ENCODE results near the gene EMC6. TPM values are rescaled to one million over a fixed set of nuclear protein-coding genes. Genes with fewer than 3 reads are reported as not detected.

Gene EMC6
- total RNA-seq, 1 experiment from 2014 or later = 38.2 TPM

- Mint-ChIP-seq H3K4me3 (ENCODE audit: low read depth, unreplicated experiment) (no peak overlapping the region), H3K27ac (ENCODE audit: unreplicated experiment) (no peak overlapping the region), H3K27me3 (ENCODE audit: unreplicated experiment) (no peaks in the 10 kb centered on the region), H3K36me3 (ENCODE audit: insufficient read depth, unreplicated experiment) (no peaks in the 10 kb centered on the region), H3K4me1 (ENCODE audit: low read depth, unreplicated experiment) (no peaks in the 10 kb centered on the region), H3K9me3 (ENCODE audit: low read depth, unreplicated experiment) (no peaks in the 10 kb centered on the region)
- DNase-seq = no peak
- no peak for TF ChIP-seq CTCF (IDR thresholded peaks at IDR 0.05; ENCODE audit: unreplicated experiment)
- CTCF ChIA-PET = no interaction called here
- no TSS peak for BruUV-seq (replicated peaks)
- intact Hi-C loops (cut with micrococcal nuclease; ENCODE audit: unreplicated experiment) = no loop called here
These were observed 41.5 kb upstream of the EMC6 start for GRCh38 chr17:3626831-3627768.

- intact Hi-C loops (cut with micrococcal nuclease; ENCODE audit: unreplicated experiment) = no loop called here
- Mint-ChIP-seq H3K27me3 (ENCODE audit: unreplicated experiment) (no peaks in the 10 kb centered on the region), H3K4me3 (ENCODE audit: low read depth, unreplicated experiment) (no peak overlapping the region), H3K36me3 (ENCODE audit: insufficient read depth, unreplicated experiment) (no peaks in the 10 kb centered on the region), H3K9me3 (ENCODE audit: low read depth, unreplicated experiment) (no peaks in the 10 kb centered on the region), H3K4me1 (ENCODE audit: low read depth, unreplicated experiment) (no peaks in the 10 kb centered on the region), H3K27ac (ENCODE audit: unreplicated experiment) (no peak overlapping the region)
- DNase-seq = no peak
- no TSS peak for BruUV-seq (replicated peaks)
- CTCF ChIA-PET = no interaction called here
- TF ChIP-seq CTCF (IDR thresholded peaks at IDR 0.05; ENCODE audit: unreplicated experiment) = no peak
These were observed 40.8 kb upstream of the EMC6 start for GRCh38 chr17:3627769-3628167.

GRCh38 chr17:3630781-3631180 lies 37.8 kb upstream of the EMC6 start:
- no peak for DNase-seq
- H3K4me1 Mint-ChIP-seq (ENCODE audit: low read depth, unreplicated experiment) = no peaks in the 10 kb centered on the region
- intact Hi-C loops (cut with micrococcal nuclease; ENCODE audit: unreplicated experiment) = no loop called here

GRCh38 chr17:3632287-3632686 lies 36.3 kb upstream of the EMC6 start:
- no peaks in the 10 kb centered on the region for H3K4me1 Mint-ChIP-seq (ENCODE audit: low read depth, unreplicated experiment)
- BruUV-seq (replicated peaks) = no TSS peak
- TF ChIP-seq CTCF (IDR thresholded peaks at IDR 0.05; ENCODE audit: unreplicated experiment) = no peak
- DNase-seq = no peak
- H3K9me3 Mint-ChIP-seq (ENCODE audit: low read depth, unreplicated experiment) = no peaks in the 10 kb centered on the region
- intact Hi-C loops (cut with micrococcal nuclease; ENCODE audit: unreplicated experiment) = no loop called here
- no peak overlapping the region for H3K27ac Mint-ChIP-seq (ENCODE audit: unreplicated experiment)
- H3K27me3 Mint-ChIP-seq (ENCODE audit: unreplicated experiment) = no peaks in the 10 kb centered on the region
- H3K4me3 Mint-ChIP-seq (ENCODE audit: low read depth, unreplicated experiment) = no peak overlapping the region
- CTCF ChIA-PET = interaction anchor here (0.6 to 0.7 kb wide), 2 partner anchors 24 to 252 kb away, joined by 3 to 5 read pairs; no protein-coding TSS in a partner anchor
- peaks cover 29% of the 10 kb centered on the region for H3K36me3 Mint-ChIP-seq (ENCODE audit: insufficient read depth, unreplicated experiment)

More at GRCh38 chr17:3630781-3631180, 37.8 kb upstream of the EMC6 start:
- CTCF ChIA-PET = no interaction called here
- no peak for TF ChIP-seq CTCF (IDR thresholded peaks at IDR 0.05; ENCODE audit: unreplicated experiment)
- BruUV-seq (replicated peaks) = no TSS peak
- no peak overlapping the region for H3K4me3 Mint-ChIP-seq (ENCODE audit: low read depth, unreplicated experiment)
- no peaks in the 10 kb centered on the region for H3K27me3 Mint-ChIP-seq (ENCODE audit: unreplicated experiment)
- H3K9me3 Mint-ChIP-seq (ENCODE audit: low read depth, unreplicated experiment) = no peaks in the 10 kb centered on the region
- no peak overlapping the region for H3K27ac Mint-ChIP-seq (ENCODE audit: unreplicated experiment)
- H3K36me3 Mint-ChIP-seq (ENCODE audit: insufficient read depth, unreplicated experiment) = peaks cover 14% of the 10 kb centered on the region
